ENCODE results near the gene AFG3L2. TPM values are rescaled to one million over a fixed set of nuclear protein-coding genes. Genes with fewer than 3 reads are reported as not detected.

Gene AFG3L2
- total RNA-seq, 1 donor from 2014 or later, result 66.8 TPM

DNA sequence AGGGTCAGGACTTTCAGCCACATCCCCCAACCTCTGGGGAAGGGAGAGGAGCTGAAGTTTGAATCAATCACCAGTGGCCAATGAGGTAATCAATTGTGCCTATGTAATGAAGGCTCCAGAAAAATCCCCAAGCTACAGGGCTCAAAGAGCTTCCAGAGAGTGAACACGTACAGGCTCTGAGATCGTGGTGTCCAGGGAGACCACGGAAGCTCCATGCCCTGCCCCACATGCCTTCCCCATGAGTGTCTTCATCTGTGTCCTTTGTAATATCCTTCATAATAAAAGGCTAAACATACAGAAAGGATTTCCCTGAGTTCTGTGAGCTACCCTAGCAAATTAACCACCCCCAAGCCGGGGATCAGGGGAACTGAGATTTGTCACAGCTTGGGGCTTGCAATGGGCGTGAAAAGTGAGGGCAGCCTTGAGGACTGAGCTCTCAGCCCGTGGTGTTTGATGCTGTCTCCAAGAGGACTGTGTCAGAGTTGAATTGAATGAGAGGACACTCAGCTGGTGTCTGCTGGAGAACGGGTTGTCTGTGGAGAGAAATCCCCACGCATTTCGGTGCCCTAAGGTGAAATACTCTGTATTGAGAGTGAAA, 94.5 kb downstream of the AFG3L2 start:
- no peak for DNase-seq (ENCODE audit: low spot score)
- H3K4me3 Mint-ChIP-seq, result no peak overlapping the region
- peaks cover 24% of the 10 kb centered on the region for H3K27me3 Mint-ChIP-seq (ENCODE audit: insufficient read depth)
- H3K36me3 Mint-ChIP-seq (ENCODE audit: low read depth), result no peaks in the 10 kb centered on the region
- H3K27ac Mint-ChIP-seq, result no peak overlapping the region
- H3K9me3 Mint-ChIP-seq, result no peaks in the 10 kb centered on the region
- intact Hi-C loops (cut with micrococcal nuclease), result no loop called here
- H3K4me1 Mint-ChIP-seq (ENCODE audit: low read depth), result no peaks in the 10 kb centered on the region

DNA sequence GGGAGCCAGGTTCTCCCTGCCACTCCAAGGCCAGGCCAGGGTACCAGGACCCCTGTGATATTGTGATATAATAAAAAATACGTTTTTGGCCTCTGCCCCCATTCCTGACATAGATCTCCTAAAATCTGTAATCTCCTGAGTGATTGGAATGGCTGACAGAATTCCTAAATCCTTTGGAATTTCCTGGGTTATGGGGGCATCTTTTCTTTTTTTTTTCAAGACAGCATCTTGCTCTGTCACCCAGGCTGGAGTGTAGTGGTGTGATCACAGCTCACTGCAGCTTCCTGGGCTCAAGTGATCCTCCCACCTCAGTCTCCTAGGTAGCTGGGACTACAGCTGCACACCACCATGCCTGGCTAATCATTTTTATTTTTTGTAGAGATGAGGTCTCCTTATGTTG, 95.2 kb downstream of the AFG3L2 start:
- H3K27me3 Mint-ChIP-seq (ENCODE audit: insufficient read depth), result peaks cover 24% of the 10 kb centered on the region
- no peaks in the 10 kb centered on the region for H3K4me1 Mint-ChIP-seq (ENCODE audit: low read depth)
- no peak overlapping the region for H3K27ac Mint-ChIP-seq
- no peaks in the 10 kb centered on the region for H3K36me3 Mint-ChIP-seq (ENCODE audit: low read depth)
- no peaks in the 10 kb centered on the region for H3K9me3 Mint-ChIP-seq
- DNase-seq (ENCODE audit: low spot score), result no peak
- intact Hi-C loops (cut with micrococcal nuclease), result no loop called here
- H3K4me3 Mint-ChIP-seq, result no peak overlapping the region

DNA sequence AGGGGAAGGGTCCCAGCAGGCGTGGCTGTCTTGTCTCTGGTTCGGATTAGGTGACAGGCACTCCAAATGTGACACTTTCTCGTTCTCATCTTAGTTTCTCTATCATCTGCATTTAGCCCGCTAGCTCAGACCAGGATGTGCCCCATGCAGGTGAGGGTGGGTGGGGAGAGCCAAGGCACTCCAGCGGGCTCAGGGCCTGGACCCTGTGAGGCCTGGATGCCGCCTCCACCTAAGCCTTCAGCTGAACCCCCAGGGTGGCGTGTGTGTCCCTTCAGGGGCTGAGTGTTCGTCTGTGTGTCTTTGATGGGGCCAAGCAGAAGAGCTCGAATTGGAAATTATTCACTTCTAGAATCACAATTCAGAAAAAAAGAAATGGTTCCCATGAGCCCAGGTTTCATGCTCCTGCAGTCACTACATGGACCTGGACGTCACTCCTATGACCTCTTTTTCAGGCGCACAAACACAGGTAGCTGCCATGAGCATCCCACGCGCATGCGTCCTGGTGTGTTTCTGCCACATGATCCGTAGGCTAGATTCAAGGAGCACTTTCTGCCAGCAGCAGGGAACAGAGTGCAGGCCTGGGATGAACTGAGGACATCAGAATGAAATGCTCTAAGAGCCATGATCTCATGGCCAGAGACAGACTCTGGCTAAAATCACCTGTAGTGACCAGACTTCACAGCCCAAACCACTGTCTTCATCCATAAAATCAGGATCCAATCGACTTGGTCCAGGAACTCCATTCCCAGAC, 97.1 kb downstream of the AFG3L2 start:
- intact Hi-C loops (cut with micrococcal nuclease), result no loop called here
- H3K36me3 Mint-ChIP-seq (ENCODE audit: low read depth), result no peaks in the 10 kb centered on the region
- no peaks in the 10 kb centered on the region for H3K4me1 Mint-ChIP-seq (ENCODE audit: low read depth)
- no peak for DNase-seq (ENCODE audit: low spot score)
- peaks cover 12% of the 10 kb centered on the region for H3K27me3 Mint-ChIP-seq (ENCODE audit: insufficient read depth)
- no peaks in the 10 kb centered on the region for H3K9me3 Mint-ChIP-seq
- H3K4me3 Mint-ChIP-seq, result no peak overlapping the region
- no peak overlapping the region for H3K27ac Mint-ChIP-seq

Other genes starting within 250 kb of the AFG3L2 start
- gene CIDEA, start 122.9 kb downstream of the AFG3L2 start, total RNA-seq, result not detected in 2 replicates
- gene TUBB6, start 69.0 kb downstream of the AFG3L2 start, total RNA-seq, result 29.0 and 32.1 TPM in 2 replicates
- gene PRELID3A, start 30.7 kb upstream of the AFG3L2 start, total RNA-seq, result 5.5 and 5.7 TPM in 2 replicates